PC-9 (cell line): ENCODE data around the gene JPT1.

Experiments
- EZH2 ChIP-seq: fragments of 200-600 bp; sonication (generic); IDR thresholded peaks from 2 replicates; pipeline ENCODE4 v1.8.0; 2017; ENCODE audit warnings: antibody characterized with exemption, low read depth
- TF ChIP-seq, protein P1 (sequence below): fragments of 200-600 bp; sonication (generic); conservative IDR thresholded peaks from 2 replicates; pipeline ENCODE4 v1.6.1; 2017; ENCODE audit warnings: mixed run types, antibody characterized with exemption, mild to moderate bottlenecking, moderate library complexity

DNA sequence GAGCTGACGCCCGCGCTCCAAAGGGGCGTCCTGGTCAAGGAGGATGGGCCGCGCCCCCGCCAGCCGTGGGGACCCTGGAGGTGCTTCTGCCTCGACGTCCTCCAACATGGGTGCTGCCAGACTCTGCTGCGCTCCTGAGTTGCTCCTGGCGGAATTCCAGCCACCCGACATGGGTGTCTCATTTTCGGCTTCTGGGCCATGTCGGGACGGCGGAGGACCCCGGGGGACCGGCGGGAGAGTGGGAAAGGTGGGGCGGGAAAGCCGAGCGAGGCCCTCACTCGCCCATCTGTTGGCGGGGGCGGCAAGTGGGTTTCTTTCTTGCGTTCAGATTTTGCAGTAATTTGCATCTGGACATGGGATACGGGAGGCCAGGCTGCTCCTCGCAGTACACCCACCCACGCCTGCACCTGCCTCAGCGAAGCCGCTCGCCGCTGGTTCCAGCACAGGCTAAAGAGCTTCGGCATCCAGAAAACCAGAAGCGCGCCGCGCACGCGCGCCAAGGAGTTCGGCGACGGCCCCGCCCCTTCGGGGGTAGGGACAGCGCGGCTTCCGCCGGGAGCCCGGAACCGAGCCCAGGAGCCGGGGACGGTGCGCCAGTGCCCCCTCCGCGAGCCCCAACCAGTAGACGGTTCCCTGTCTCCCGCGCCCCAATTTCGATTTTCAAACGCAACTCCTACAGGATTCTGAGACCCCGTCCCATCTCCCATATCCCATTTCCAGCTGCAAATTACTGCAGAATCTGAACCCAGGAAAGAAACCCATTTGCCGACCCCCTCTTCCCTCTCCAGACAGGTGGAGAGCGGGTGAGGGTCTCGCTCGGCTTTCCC, 44.7 kb downstream of the JPT1 start, which contains the start of gene ARMC7:
- no peak for TF ChIP-seq EZH2
- TF ChIP-seq, protein P1, sequence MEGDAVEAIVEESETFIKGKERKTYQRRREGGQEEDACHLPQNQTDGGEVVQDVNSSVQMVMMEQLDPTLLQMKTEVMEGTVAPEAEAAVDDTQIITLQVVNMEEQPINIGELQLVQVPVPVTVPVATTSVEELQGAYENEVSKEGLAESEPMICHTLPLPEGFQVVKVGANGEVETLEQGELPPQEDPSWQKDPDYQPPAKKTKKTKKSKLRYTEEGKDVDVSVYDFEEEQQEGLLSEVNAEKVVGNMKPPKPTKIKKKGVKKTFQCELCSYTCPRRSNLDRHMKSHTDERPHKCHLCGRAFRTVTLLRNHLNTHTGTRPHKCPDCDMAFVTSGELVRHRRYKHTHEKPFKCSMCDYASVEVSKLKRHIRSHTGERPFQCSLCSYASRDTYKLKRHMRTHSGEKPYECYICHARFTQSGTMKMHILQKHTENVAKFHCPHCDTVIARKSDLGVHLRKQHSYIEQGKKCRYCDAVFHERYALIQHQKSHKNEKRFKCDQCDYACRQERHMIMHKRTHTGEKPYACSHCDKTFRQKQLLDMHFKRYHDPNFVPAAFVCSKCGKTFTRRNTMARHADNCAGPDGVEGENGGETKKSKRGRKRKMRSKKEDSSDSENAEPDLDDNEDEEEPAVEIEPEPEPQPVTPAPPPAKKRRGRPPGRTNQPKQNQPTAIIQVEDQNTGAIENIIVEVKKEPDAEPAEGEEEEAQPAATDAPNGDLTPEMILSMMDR: no peak
